GM18520 (cell line): ENCODE measurements around the gene MCF2L.
"Not testable (repeated sequence)": the region's sequence is repeated elsewhere in the genome, so short reads cannot be mapped to it uniquely, and the experiment has no call there.

Experiments used
- ATAC-seq: cut with Tn5 transposase; IDR thresholded peaks from one replicate; pipeline ENCODE4 v1.9.1; 2021; ENCODE audit not compliant: unreplicated experiment

The MCF2L gene

DNA sequence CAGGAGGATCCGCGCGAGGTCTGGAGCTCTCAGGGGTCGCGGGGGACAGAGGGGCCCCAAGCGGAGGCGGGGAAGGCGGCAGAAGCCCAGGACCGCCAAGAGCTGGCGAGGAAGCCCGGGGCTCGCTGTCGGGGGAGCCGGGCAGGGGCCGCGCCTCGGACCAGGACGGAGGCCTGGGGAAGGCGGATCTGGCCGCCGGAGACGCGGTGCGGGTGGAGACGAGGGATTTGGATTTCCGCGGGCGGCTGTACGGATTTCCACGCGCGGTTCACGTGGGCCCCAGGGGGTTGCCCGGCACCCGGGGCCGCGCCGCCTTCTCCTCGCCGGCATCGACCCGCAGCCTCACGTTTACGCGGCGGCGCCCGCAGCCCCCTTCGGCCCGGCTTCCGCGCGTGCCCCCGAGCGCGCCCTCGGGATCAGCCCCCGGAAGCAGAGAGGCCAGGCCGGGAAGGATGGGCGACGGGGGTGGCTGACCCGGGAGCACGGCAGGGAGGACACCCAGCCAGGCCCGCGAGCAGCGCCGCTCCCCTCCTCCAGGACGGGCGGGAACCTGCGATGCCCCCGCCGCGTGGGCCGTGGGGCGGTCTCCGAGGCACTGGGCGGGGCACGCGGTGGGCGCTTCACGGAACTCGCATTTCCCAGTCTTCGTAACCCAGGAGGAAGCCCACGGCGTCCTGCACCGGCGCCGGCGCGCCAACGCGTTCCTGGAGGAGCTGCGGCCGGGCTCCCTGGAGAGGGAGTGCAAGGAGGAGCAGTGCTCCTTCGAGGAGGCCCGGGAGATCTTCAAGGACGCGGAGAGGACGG, 141.2 kb downstream of the MCF2L start:
- no peak for ATAC-seq

DNA sequence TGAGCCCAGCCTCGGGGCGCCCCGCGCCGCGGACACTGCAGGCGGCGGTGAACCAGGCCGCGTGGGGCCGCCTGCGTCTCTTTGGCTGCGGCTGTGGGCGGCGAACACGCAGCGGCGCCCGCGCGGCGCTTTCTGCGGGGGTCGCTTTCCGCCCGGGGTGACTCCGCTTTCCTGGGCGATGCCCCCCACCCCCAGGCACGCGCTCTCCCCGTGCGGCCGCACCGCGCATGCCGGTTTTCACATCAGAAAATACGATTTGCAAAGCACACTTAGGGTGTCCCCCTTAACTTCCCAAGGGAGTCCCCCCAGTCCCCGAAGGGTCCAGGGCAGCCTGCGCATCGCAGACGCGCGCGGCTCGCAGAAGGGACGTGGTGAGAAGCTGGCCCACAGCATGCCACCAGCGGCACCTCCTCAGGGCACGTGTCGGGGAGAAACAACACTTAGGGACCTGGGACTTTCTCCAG, 141.9 kb downstream of the MCF2L start:
- ATAC-seq = no peak

DNA sequence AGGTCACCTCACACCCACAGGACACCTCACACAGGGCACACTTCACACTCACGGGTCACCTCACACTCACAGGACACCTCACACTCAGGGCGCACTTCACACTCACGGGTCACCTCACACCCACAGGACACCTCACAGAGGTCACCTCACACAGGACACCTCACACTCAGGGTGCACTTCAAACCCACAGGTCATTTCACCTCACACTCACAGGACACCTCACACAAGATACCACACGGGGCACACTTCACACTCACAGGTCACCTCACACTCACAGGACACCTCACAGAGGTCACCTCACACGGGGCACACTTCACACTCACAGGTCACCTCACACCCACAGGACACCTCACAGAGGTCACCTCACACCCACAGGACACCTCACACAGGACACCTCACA, 142.8 kb downstream of the MCF2L start:
- ATAC-seq = not testable (repeated sequence)

DNA sequence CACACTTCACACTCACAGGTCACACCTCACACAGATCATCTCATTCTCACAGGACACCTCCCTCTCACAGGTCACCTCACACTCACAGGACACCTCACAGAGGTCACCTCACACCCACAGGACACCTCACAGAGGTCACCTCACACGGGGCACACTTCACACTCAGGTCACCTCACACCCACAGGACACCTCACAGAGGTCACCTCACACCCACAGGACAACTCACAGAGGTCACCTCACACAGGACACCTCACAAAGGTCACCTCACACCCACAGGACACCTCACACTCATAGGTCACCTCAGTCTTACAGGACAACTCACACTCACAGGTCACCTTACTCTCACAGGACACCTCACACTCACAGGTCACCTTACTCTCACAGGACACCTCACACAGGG, 143.5 kb downstream of the MCF2L start:
- not testable (repeated sequence) for ATAC-seq

DNA sequence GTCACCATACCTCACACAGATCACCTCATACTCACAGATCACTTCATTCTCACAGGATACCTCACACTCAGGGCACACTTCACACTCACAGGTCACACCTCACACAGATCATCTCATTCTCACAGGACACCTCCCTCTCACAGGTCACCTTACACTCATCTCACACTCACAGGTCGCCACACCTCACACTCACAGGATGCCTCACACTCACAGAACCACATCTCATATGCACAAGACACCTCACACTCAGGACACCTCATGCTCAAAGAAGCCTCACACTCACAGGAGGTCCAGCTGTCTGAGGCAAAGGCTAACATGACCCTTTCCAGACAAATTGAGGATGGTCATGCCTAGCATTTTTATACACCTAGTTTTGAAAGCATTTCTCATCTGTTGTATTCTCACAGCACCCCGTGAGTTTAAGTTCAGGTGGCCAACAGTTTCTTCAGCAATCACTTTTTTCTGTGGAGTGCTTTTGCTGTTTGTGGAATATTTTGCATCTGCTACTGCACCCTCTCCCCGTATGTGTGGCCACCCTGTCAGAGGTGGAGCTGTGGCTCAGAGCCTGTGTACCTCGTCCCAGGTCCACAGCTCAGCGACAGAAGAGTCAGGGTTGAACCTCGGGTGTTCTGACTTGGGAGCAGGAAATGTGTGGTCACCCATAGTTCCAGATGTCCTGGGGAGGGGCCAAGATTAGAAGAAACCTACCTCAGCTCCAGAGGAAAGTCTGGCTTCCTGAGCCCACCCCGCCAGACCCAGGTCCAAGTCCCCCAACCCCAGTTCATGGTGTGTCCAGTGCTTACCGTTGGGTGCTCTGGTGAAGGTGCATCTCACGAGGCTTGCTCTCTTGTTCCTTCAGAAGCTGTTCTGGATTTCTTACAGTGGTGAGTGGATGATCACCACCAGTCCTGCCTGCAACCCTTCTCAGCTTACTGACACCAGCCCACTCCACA, 144.2 kb downstream of the MCF2L start:
- ATAC-seq = no peak

DNA sequence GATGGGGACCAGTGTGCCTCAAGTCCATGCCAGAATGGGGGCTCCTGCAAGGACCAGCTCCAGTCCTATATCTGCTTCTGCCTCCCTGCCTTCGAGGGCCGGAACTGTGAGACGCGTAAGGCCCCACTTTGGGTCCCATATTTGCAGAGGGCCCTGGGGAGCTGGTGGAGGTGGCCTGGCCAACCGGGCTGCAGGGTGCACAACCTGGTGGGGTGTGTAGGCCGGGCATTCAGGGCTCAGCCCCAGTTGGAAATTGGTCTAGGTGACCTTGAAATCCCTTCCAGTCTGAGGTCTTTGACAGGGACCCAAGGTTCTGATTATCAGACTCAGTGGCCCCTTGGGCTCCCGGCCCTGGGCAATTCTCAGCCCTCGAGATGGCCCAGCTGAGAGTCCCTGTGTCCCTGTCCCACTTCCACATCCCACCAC, 144.8 kb downstream of the MCF2L start:
- ATAC-seq = no peak

DNA sequence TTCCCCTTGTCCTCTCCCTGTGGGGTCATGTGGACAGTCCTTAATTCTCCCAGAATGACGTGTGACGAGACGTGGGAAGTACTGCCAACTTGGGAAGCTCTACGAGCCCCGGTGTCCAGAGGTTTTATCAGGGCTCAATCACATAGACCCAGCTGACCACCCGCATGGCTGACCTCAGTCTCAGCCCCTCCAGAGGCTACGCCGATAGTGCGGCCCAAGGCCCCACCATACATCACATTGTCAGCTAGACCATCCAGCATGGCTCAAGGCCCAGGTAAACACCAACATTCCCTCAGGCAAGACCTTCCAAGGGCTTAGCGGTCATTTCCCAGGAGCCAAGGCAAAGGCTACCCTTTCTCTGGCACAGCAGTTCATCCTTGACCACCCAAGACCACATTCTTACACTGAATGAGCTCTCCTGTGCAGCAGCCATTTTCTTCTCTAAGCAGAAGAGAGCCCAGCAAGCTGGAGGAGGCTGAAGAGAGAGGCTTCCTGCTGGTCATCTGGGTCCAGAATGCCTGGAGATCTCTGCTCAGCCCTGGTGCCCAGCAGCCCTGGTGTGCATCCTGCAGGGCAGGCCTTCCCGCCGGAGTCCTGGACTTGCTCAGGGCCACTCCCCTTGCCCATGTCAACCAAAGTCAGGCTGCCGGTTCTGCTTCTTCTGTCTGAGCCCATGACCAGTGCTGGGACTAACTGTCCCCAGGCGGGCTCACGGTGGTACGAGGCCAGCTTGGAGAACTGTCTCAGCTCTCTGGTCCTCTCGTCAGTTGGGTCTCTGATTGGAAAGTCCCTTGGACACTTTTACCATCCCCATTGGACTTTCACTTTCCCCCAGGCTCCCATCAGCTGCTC, 145.7 kb downstream of the MCF2L start:
- ATAC-seq = no peak

DNA sequence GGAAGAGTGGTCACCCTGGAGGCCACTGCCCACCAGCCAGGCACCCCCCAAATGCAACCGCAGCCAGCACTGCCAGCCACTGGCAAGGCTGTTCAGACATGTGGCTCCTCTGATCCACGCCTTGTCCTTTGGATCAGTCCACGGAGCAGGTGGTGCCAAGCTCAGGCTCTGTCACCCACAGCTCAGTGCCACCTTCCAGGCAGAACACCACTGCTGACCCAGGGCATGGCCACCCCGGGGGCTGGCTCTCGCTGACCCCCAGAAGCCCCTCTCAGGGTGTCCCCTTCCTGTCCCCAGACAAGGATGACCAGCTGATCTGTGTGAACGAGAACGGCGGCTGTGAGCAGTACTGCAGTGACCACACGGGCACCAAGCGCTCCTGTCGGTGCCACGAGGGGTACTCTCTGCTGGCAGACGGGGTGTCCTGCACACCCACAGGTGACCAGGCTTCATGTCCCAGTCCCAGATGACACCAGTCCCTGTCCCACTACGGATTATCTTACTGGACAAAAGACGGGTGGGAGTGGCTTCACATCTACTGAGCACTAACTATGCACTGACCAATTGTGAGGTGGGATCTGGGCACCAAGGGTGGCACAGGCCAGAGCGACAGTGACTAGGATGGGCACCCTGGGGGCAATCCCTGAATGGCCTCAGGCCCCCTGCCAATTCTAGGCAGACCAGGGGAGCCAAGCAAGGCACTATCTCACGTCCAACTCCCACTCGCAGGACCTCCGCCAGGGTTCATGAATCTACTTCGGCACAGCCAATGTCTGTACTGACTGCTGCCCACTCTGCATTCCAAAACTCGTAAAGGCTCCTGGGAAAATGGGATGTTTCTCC, 146.6 kb downstream of the MCF2L start:
- ATAC-seq = no peak

DNA sequence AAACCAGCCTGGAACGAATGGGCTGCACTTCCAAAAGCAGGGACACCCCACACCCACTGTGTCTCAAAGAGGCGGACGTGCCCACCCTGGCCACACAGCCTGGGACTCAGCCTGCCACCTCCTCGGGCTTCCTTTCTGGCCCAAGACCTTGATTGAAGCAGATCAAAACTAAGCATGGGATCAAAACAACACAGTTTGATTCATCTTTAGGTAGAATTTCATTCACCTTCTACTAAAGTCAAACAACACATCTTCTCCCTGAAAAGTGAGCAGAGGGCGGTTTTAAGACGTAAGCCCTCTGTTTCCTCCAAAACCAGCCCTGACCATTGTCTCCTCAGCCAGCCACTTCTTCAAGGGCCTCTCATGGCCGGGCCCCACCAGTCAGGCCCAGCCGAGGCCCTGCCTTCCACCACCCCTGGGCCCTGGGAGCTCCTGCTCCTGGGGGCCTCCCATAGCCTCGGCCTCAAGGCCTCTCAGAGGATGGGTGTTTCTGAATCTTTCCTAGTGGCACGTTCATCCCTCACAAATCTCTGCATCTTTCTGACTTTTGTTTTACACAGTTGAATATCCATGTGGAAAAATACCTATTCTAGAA, 147.3 kb downstream of the MCF2L start:
- no peak for ATAC-seq

DNA sequence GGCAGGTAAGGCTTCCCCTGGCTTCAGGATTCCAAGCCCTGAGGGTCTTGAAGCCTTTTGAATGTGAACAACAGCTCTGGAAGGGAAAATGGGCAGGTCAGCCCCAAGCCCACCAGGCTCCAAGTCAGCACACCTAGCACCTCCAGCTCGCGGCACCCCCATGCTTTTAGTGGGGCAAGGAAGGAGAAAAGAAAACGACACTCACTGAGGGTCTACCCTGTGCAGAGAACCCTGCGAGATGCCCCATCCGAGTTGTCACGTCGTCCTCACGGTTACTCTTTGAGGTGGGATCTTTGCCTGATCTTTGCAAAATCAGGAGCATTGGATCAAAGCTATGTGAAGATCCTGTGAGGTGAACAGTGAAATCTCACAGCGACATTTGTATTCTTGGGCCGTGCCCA, 147.9 kb downstream of the MCF2L start:
- ATAC-seq = no peak

DNA sequence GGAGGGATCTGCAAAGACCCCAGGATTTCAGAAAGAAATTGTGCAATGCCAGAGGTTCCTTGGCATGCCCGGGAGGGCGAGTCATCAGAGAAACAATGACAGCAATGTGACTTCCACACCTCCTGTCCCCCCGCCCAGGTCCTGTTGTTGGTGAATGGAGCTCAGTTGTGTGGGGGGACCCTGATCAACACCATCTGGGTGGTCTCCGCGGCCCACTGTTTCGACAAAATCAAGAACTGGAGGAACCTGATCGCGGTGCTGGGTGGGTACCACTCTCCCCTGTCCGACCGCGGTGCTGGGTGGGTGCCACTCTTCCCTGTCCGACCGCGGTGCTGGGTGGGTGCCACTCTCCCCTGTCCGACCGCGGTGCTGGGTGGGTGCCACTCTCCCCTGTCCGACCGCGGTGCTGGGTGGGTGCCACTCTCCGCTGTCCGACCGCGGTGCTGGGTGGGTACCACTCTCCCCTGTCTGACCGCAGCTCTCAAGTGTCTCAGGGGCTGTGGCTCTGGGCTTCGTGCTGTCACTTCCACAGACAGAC, 148.4 kb downstream of the MCF2L start:
- no peak for ATAC-seq

DNA sequence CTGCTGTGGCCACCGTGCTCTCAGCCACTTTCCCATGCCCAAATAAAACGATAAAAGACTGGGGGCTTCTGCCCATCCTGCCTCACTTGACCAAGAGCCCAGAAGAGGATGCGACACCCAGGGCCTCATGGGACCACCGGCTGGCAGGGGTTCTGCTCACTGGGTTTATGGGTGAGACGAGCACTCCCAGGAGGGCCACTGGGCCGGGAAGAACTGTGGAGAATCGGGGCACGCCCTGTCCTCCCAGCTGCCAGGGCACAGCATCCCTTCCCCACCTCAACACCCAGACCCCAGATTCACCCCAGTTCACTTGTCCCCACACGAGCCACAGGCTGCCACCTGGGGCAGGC, 148.9 kb downstream of the MCF2L start:
- ATAC-seq = no peak

DNA sequence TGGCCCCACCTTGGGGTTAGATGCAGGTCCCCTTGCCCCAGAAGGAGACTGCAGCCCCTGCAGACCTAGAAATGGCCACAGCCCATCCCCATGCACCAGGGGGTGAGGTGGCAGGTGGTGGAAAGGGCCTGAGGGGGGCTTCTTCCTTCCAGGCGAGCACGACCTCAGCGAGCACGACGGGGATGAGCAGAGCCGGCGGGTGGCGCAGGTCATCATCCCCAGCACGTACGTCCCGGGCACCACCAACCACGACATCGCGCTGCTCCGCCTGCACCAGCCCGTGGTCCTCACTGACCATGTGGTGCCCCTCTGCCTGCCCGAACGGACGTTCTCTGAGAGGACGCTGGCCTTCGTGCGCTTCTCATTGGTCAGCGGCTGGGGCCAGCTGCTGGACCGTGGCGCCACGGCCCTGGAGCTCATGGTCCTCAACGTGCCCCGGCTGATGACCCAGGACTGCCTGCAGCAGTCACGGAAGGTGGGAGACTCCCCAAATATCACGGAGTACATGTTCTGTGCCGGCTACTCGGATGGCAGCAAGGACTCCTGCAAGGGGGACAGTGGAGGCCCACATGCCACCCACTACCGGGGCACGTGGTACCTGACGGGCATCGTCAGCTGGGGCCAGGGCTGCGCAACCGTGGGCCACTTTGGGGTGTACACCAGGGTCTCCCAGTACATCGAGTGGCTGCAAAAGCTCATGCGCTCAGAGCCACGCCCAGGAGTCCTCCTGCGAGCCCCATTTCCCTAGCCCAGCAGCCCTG, 149.4 kb downstream of the MCF2L start:
- no peak for ATAC-seq

DNA sequence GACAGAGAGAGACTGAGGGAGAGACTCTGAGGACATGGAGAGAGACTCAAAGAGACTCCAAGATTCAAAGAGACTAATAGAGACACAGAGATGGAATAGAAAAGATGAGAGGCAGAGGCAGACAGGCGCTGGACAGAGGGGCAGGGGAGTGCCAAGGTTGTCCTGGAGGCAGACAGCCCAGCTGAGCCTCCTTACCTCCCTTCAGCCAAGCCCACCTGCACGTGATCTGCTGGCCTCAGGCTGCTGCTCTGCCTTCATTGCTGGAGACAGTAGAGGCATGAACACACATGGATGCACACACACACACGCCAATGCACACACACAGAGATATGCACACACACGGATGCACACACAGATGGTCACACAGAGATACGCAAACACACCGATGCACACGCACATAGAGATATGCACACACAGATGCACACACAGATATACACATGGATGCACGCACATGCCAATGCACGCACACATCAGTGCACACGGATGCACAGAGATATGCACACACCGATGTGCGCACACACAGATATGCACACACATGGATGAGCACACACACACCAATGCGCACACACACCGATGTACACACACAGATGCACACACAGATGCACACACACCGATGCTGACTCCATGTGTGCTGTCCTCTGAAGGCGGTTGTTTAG, 150.3 kb downstream of the MCF2L start:
- no peak for ATAC-seq

DNA sequence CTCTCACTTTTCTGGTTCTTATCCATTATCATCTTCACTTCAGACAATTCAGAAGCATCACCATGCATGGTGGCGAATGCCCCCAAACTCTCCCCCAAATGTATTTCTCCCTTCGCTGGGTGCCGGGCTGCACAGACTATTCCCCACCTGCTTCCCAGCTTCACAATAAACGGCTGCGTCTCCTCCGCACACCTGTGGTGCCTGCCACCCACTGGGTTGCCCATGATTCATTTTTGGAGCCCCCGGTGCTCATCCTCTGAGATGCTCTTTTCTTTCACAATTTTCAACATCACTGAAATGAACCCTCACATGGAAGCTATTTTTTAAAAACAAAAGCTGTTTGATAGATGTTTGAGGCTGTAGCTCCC, 150.8 kb downstream of the MCF2L start:
- ATAC-seq = no peak

DNA sequence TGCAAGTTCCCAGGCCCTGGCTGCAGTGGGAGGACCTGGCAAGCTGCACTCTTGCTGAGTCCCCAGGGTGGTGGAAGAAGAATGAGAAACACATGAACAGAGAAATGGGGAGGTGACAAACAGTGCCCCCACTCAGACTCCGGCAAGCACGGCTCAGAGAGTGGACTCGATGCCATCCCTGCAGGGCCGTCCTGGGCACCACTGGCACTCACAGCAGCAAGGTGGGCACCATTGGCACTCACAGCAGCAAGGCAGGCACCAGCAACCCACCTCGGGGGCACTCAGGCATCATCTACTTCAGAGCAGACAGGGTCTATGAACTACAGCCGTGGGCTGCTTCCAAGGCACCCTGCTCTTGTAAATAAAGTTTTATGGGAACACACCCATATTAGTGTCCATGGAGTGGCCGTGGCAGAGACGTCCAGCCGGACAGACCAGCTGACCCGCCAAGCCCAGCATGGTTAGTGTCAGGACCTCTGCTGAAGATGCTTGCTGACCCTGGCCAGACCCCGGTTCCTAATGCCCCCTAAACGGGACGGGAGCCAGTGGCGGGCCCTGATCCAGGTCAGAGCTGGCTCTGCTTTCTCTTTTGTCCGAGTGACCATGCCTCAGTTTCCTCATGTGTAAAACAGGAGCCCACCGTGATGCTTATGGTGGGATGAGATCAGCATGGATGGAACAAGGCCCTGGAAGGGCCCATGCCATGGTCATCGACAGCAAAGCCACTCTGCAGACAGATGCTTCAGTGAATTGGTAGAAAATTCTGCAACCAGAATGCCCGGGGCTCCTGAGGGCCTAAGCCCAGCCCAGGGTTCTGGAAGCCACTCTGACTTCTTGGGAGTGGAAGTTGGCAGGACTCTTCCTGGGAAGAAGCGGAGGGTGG, 151.5 kb downstream of the MCF2L start:
- no peak for ATAC-seq

DNA sequence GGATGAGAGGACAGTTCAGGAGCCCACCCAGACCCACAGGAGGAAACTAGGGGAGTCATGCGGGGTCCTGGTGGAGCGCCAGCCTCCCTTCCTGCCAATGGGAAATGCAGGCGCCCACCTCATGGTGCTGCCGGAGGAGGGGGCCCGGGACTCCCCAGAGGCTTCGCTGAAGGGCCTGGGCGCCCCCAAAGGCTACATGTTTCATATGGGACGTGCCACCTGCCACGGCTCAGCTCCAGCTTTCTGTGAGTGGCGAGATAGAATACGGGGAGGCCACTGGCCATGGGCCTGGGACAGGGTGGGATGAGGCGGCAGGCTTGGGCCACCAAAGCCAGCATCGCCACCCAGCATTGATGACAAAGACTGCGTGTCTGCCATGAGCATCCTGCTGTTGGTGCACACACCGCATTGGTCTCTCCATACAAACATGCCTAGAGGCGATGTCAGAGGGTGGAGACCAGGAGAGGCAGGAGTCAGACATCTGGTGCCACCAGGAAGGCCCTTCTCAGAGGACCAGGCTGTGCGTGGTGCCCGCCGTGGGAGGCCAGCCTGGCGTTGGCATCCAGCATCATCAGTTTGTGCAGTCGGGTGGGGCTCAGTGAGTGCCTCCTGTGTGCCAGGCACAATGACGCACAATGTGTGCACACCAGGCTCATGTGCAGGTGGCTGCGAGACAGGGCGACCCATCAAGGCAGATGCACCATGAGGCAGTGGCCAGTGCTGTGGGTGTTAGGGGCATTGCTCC, 152.3 kb downstream of the MCF2L start:
- no peak for ATAC-seq
